NCI-H526 (cell line): ENCODE measurements around the gene ZNF552.

Source experiments
- DNase-seq, 2 experiments: peaks; one replicate each; lab custom pipeline; 2025; lab: John Stamatoyannopoulos, UW

Gene ZNF552

GRCh38 chr19:57776764-57777296 is 37.9 kb downstream of the ZNF552 start:
- DNase-seq, result no peak

- no peak for DNase-seq
These were observed 41.2 kb downstream of the ZNF552 start for GRCh38 chr19:57773488-57773887.

- no peak for DNase-seq
These were observed 43.3 kb downstream of the ZNF552 start for GRCh38 chr19:57771417-57771816.

GRCh38 chr19:57769345-57770131 is 45.2 kb downstream of the ZNF552 start, which contains the start of gene ZNF586:
Gene ZNF586 (plus strand): TSS chr19:57769676. CDS start chr19:57769843, 167 bp downstream.
- DNase-seq, result peak; percentile 85 to 94

GRCh38 chr19:57759096-57759495 is 55.6 kb downstream of the ZNF552 start:
- DNase-seq, result no peak

GRCh38 chr19:57757941-57758340 is 56.8 kb downstream of the ZNF552 start:
- DNase-seq, result no peak
